HT-29 (cell line): ENCODE data around the gene MRPS18B. TPM values are rescaled to one million over a fixed set of nuclear protein-coding genes. Genes with fewer than 3 reads are reported as not detected.

Source experiments
- small RNA-seq: library from RNA; depleted of rRNA; stranded (forward); fragments of <200 nt; gene quantifications from one replicate; pipeline ENCODE3, GENCODE V24; 2014
- total RNA-seq: library from RNA; depleted of rRNA; stranded (reverse); fragments of >200 nt; shearing (Covaris generic); gene quantifications from 2 replicates; pipeline ENCODE4 v1.2.3, GENCODE V29; 2014; rRNA removed

Gene MRPS18B
- total RNA-seq, 1 experiment from 2014 or later = 66.8 TPM

Small RNA genes lying within 50 kb of the gene (small RNA-seq; reads per million reads assigned to genes)
- gene MIR877 = 0.50 reads per million

Other genes with a start within 250 kb of the MRPS18B start
- 99.5 and 117 TPM in 2 replicates for gene HLA-E, start 128.3 kb upstream of the MRPS18B start, total RNA-seq
- 72.9 and 73.4 TPM in 2 replicates for gene GNL1, start 61.4 kb upstream of the MRPS18B start, total RNA-seq
- gene PRR3, start 60.5 kb upstream of the MRPS18B start, total RNA-seq = 5.1 and 7.7 TPM in 2 replicates
- 57.3 and 73.4 TPM in 2 replicates for gene ABCF1, start 46.4 kb upstream of the MRPS18B start, total RNA-seq
- 50.3 and 51.5 TPM in 2 replicates for gene PPP1R10, start 597 bp upstream of the MRPS18B start, total RNA-seq
- 8.3 and 9.2 TPM in 2 replicates for gene ATAT1, start 9.0 kb downstream of the MRPS18B start, total RNA-seq
- gene C6orf136, start 29.3 kb downstream of the MRPS18B start, total RNA-seq = 14.5 and 18.6 TPM in 2 replicates
- gene DHX16, start 55.2 kb downstream of the MRPS18B start, total RNA-seq = 43.2 and 43.8 TPM in 2 replicates
- gene PPP1R18, start 68.8 kb downstream of the MRPS18B start, total RNA-seq = 12.1 and 13.2 TPM in 2 replicates
- 16.2 and 18.3 TPM in 2 replicates for gene NRM, start 73.1 kb downstream of the MRPS18B start, total RNA-seq
- 24.8 and 24.9 TPM in 2 replicates for gene MDC1, start 99.4 kb downstream of the MRPS18B start, total RNA-seq
- 935 and 959 TPM in 2 replicates for gene TUBB, start 102.5 kb downstream of the MRPS18B start, total RNA-seq
- 142 and 152 TPM in 2 replicates for gene FLOT1, start 124.8 kb downstream of the MRPS18B start, total RNA-seq
- gene IER3, start 126.7 kb downstream of the MRPS18B start, total RNA-seq = 200 and 206 TPM in 2 replicates